K562 (cell line): ENCODE measurements around the gene PLOD1.

ENCODE experiments used
- BHLHE40 ChIP-seq: IDR thresholded peaks from 2 replicates; pipeline ENCODE4 v1.6.1; 2011; ENCODE audit warnings: low read length, improper control_type of control experiment
- CHD4 ChIP-seq: fragments of 200-600 bp; sonication (generic); IDR thresholded peaks from 3 replicates; pipeline ENCODE4 v1.6.1; 2012; ENCODE audit warnings: low read depth, mild to moderate bottlenecking, mixed read lengths, low read length, inconsistent platforms; ENCODE audit not compliant: insufficient read depth, insufficient replicate concordance, poor library complexity, severe bottlenecking
- CTCF ChIP-seq, 3 experiments: IDR thresholded peaks in 2 of 3; conservative IDR thresholded peaks in 1 of 3; 2 replicates each; pipeline ENCODE4 v1.5.1; 2011 to 2012; ENCODE audit warnings: low read length in 3 of 3, mild to moderate bottlenecking in 3 of 3, control low read depth in 2 of 3, improper control_type of control experiment in 1 of 3, inconsistent platforms in 1 of 3, low read depth in 1 of 3, mixed read lengths in 1 of 3, moderate library complexity in 1 of 3; ENCODE audit not compliant: insufficient read depth in 2 of 3
- ETV6 ChIP-seq, 3 experiments: fragments of 150-350 bp in 1 of 3; sonication (generic) in 1 of 3; formaldehyde crosslinking in 1 of 3; IDR thresholded peaks; 2 replicates each; pipeline versions ENCODE4 v1.6.1 to v1.8.0; 2014 to 2022; ENCODE audit warnings: borderline replicate concordance in 2 of 3, low read depth in 2 of 3, antibody characterized with exemption in 1 of 3, low read length in 1 of 3, mild to moderate bottlenecking in 1 of 3, missing genetic modification reagents in 1 of 3
- NCOA2 ChIP-seq, 2 experiments: fragments of 450-650 bp; IDR thresholded peaks; 2 replicates each; pipeline ENCODE4 v1.6.1; 2018; ENCODE audit warnings: mild to moderate bottlenecking in 2 of 2, moderate library complexity in 1 of 2; ENCODE audit not compliant: partially characterized antibody in 2 of 2
- POLR2A ChIP-seq: fragments of 450-650 bp; conservative IDR thresholded peaks from 2 replicates; pipeline ENCODE4 v1.6.1; 2016
- PRMT5 ChIP-seq: sonication (generic); formaldehyde crosslinking; IDR thresholded peaks from 2 replicates; pipeline ENCODE4 v1.5.0; 2020; ENCODE audit warnings: missing genetic modification reagents
- TAF1 ChIP-seq: IDR thresholded peaks from 2 replicates; pipeline ENCODE4 v1.6.1; 2011; ENCODE audit warnings: mild to moderate bottlenecking, low read length, moderate library complexity; ENCODE audit not compliant: insufficient read depth, control insufficient read depth, severe bottlenecking; ENCODE audit errors: extremely low read depth
- TBL1XR1 ChIP-seq, 2 experiments: IDR thresholded peaks; 2 replicates each; pipeline ENCODE4 v1.6.1; 2012; ENCODE audit warnings: improper control_type of control experiment in 2 of 2, low read length in 2 of 2, mild to moderate bottlenecking in 1 of 2
- USF2 ChIP-seq: sonication (generic); formaldehyde crosslinking; IDR thresholded peaks from 2 replicates; pipeline ENCODE4 v1.5.0; 2020; ENCODE audit warnings: missing genetic modification reagents
- ZNF717 ChIP-seq: fragments of 250-450 bp; sonication (Bioruptor Pico); IDR thresholded peaks from 2 replicates; pipeline ENCODE4 v1.5.0; 2021

GRCh38 chr1:12016182-12016581, 81.7 kb downstream of the PLOD1 start:
- TF ChIP-seq TAF1 (no peak), CTCF (IDR thresholded peaks at IDR 0.05 in 2 of 3, conservative IDR thresholded peaks at IDR 0.05 in 1 of 3; ENCODE audit: insufficient read depth in 2 of 3, low read depth in 1 of 3, low read length in 3 of 3) (no peak), POLR2A (no peak), USF2 (CRISPR knock-in tag) (no peak), NCOA2 (IDR thresholded peaks at IDR 0.05; ENCODE audit: partially characterized antibody in 2 of 2) (no peak), ETV6 (IDR thresholded peaks at IDR 0.05; ENCODE audit: borderline replicate concordance in 1 of 2, low read depth in 2 of 2, low read length in 1 of 2) (no peak), ETV6 (CRISPR knock-in tag; IDR thresholded peaks at IDR 0.05; ENCODE audit: borderline replicate concordance) (no peak), BHLHE40 (no peak), PRMT5 (CRISPR knock-in tag) (no peak), ZNF717 (CRISPR knock-in tag) (no peak), TBL1XR1 (IDR thresholded peaks at IDR 0.05; ENCODE audit: low read length in 2 of 2) (no peak), CHD4 (no peak)
